GM23338 (cell line): ENCODE data around the gene MEF2A. TPM values are rescaled to one million over a fixed set of nuclear protein-coding genes. Genes with fewer than 3 reads are reported as not detected.

ENCODE experiments used
- ATAC-seq: fragments of 200-7000 bp; cut with Tn5 transposase; 3 replicates; pipeline ENCODE4 v1.9.1; 2020
- DNase-seq: peaks from one replicate; pipeline ENCODE4 v3.0.0-alpha.2; 2015; ENCODE audit warnings: low spot score
- H2AFZ ChIP-seq: fragments of 200-600 bp; sonication (generic); 2 replicates; pipeline ENCODE4 v1.8.0; 2016; ENCODE audit warnings: antibody characterized with exemption, mild to moderate bottlenecking, moderate library complexity
- H3F3A ChIP-seq: fragments of 200-600 bp; sonication (generic); replicated peaks from 2 replicates; pipeline ENCODE4 v1.8.0; 2017; ENCODE audit warnings: antibody characterized with exemption, mixed run types, low read depth
- H3K27ac ChIP-seq: fragments of 200-600 bp; sonication (generic); 2 replicates; pipeline ENCODE4 v1.6.1; 2016; ENCODE audit warnings: low read depth
- H3K27me3 ChIP-seq: fragments of 200-600 bp; sonication (generic); 2 replicates; pipeline ENCODE4 v1.8.0; 2016; ENCODE audit warnings: mild to moderate bottlenecking, mixed run types, moderate library complexity; ENCODE audit not compliant: insufficient read depth
- H3K36me3 ChIP-seq: fragments of 200-600 bp; sonication (generic); 2 replicates; pipeline ENCODE4 v1.8.0; 2016; ENCODE audit warnings: mild to moderate bottlenecking; ENCODE audit not compliant: insufficient read depth
- H3K4me1 ChIP-seq: fragments of 200-600 bp; sonication (generic); 2 replicates; pipeline ENCODE4 v1.8.0; 2016; ENCODE audit warnings: mild to moderate bottlenecking, moderate library complexity; ENCODE audit not compliant: insufficient read depth
- H3K4me2 ChIP-seq: fragments of 200-600 bp; sonication (generic); 2 replicates; pipeline ENCODE4 v1.7.1; 2017; ENCODE audit warnings: mixed run types
- H3K4me3 ChIP-seq: fragments of 200-600 bp; sonication (generic); 2 replicates; pipeline ENCODE4 v1.6.1; 2016; ENCODE audit warnings: mixed run types
- H3K79me2 ChIP-seq: fragments of 200-600 bp; sonication (generic); replicated peaks from 2 replicates; pipeline ENCODE4 v1.8.0; 2017; ENCODE audit warnings: mild to moderate bottlenecking; ENCODE audit not compliant: insufficient read depth
- H3K9me2 ChIP-seq: fragments of 200-600 bp; sonication (generic); 2 replicates; pipeline ENCODE4 v1.8.0; 2017; ENCODE audit not compliant: insufficient read depth
- H4K20me1 ChIP-seq: fragments of 200-600 bp; sonication (generic); replicated peaks from 2 replicates; pipeline ENCODE4 v1.8.0; 2017; ENCODE audit warnings: mild to moderate bottlenecking; ENCODE audit not compliant: insufficient read depth
- H3K27ac Mint-ChIP-seq: 2 replicates; pipeline ENCODE4 v1.8.0; 2020; ENCODE audit warnings: inconsistent platforms, mild to moderate bottlenecking, moderate library complexity, mixed read lengths
- H3K27me3 Mint-ChIP-seq: 3 replicates; pipeline ENCODE4 v1.8.0; 2022; ENCODE audit warnings: low read depth, mild to moderate bottlenecking, moderate library complexity, mixed read lengths, inconsistent platforms; ENCODE audit not compliant: insufficient read depth, poor library complexity
- H3K36me3 Mint-ChIP-seq: 3 replicates; pipeline ENCODE4 v1.8.0; 2021; ENCODE audit warnings: low read depth, mild to moderate bottlenecking, inconsistent platforms, moderate library complexity, mixed read lengths
- H3K4me1 Mint-ChIP-seq: 3 replicates; pipeline ENCODE4 v1.8.0; 2020; ENCODE audit warnings: mild to moderate bottlenecking, inconsistent platforms, mixed read lengths
- H3K4me3 Mint-ChIP-seq: 3 replicates; pipeline ENCODE4 v1.8.0; 2021; ENCODE audit warnings: moderate library complexity, mild to moderate bottlenecking, inconsistent platforms, mixed read lengths
- H3K9me3 Mint-ChIP-seq: 3 replicates; pipeline ENCODE4 v1.8.0; 2020; ENCODE audit warnings: moderate library complexity, mild to moderate bottlenecking, inconsistent platforms, mixed read lengths
- CREB1 ChIP-seq: fragments of 250-450 bp; sonication (Bioruptor Pico); IDR thresholded peaks from 2 replicates; pipeline ENCODE4 v1.5.0; 2020; ENCODE audit warnings: low read depth, mild to moderate bottlenecking, moderate library complexity
- CTCF ChIP-seq, 2 experiments: fragments of 200-600 bp in 1 of 2; sonication (generic) in 1 of 2; conservative IDR thresholded peaks; 2 replicates each; pipeline versions ENCODE4 v1.5.1 to v1.6.1; 2016 to 2017; ENCODE audit warnings: antibody characterized with exemption in 2 of 2, low read depth in 2 of 2, mild to moderate bottlenecking in 2 of 2, moderate library complexity in 1 of 2
- ETS1 ChIP-seq: IDR thresholded peaks from 2 replicates; pipeline ENCODE4 v1.6.1; 2016; ENCODE audit warnings: antibody characterized with exemption
- EZH2 ChIP-seq: fragments of 200-600 bp; sonication (generic); IDR thresholded peaks from one replicate; pipeline ENCODE4 v1.8.0; 2017; ENCODE audit warnings: antibody characterized with exemption, mild to moderate bottlenecking, low read depth; ENCODE audit not compliant: unreplicated experiment
- EZH2phosphoT487 ChIP-seq: fragments of 200-600 bp; sonication (generic); IDR thresholded peaks from one replicate; pipeline ENCODE4 v1.8.1; 2018; ENCODE audit warnings: antibody characterized with exemption; ENCODE audit not compliant: unreplicated experiment
- JUNB ChIP-seq: IDR thresholded peaks from one replicate; pipeline ENCODE4 v1.6.1; 2016; ENCODE audit warnings: antibody characterized with exemption; ENCODE audit not compliant: unreplicated experiment
- NANOG ChIP-seq: IDR thresholded peaks from 2 replicates; pipeline ENCODE4 v1.6.1; 2016; ENCODE audit warnings: antibody characterized with exemption, borderline replicate concordance
- POLR2AphosphoS5 ChIP-seq: IDR thresholded peaks from 2 replicates; pipeline ENCODE4 v1.6.1; 2016; ENCODE audit warnings: antibody characterized with exemption, low read depth
- REST ChIP-seq: IDR thresholded peaks from one replicate; pipeline ENCODE4 v1.6.1; 2018; ENCODE audit warnings: antibody characterized with exemption; ENCODE audit not compliant: unreplicated experiment
- STAT1 ChIP-seq: IDR thresholded peaks from one replicate; pipeline ENCODE4 v1.6.1; 2016; ENCODE audit warnings: antibody characterized with exemption; ENCODE audit not compliant: unreplicated experiment
- ZNF114 ChIP-seq: fragments of 250-450 bp; sonication (Bioruptor Pico); IDR thresholded peaks from 2 replicates; pipeline ENCODE4 v1.5.0; 2020; ENCODE audit warnings: mild to moderate bottlenecking, moderate library complexity
- ZNF462 ChIP-seq: fragments of 250-450 bp; sonication (Bioruptor Pico); IDR thresholded peaks from 2 replicates; pipeline ENCODE4 v1.5.0; 2020; ENCODE audit warnings: mild to moderate bottlenecking, moderate library complexity
- polyA plus RNA-seq: library from polyadenylated mRNA; unstranded; fragments of >200 nt; fragmentation: Nextera tagmentation; extraction: Ambion mirVana; gene quantifications from 2 replicates; pipeline ENCODE4 v1.2.1, GENCODE V29; 2016
- total RNA-seq: library from RNA; depleted of rRNA; stranded (reverse); fragments of >200 nt; shearing (Covaris generic); gene quantifications from 2 replicates; pipeline ENCODE4 v1.2.3, GENCODE V29; 2014

MEF2A gene
- total and polyA plus RNA-seq, 2 experiments from 2014 or later: 20.3 to 42.3 TPM

- H3K27ac Mint-ChIP-seq: no peak overlapping the region
- Histone ChIP-seq H3K4me3 (no peak overlapping the region), H3K4me1 (peaks cover 37% of the 10 kb centered on the region), H4K20me1 (no peaks in the 10 kb centered on the region; the same call in 1 of the 2 replicates), H3K9me2 (no peaks in the 10 kb centered on the region), H3K36me3 (no peaks in the 10 kb centered on the region), H3K27ac (no peak overlapping the region), H3K4me2 (no peak overlapping the region), H3K27me3 (no peaks in the 10 kb centered on the region), H3F3A (no peaks in the 10 kb centered on the region), H2AFZ (no peak overlapping the region), H3K79me2 (peaks cover 98% of the 10 kb centered on the region)
- no peak for ATAC-seq
- no peak for DNase-seq
- H3K4me1 Mint-ChIP-seq: peaks cover 54% of the 10 kb centered on the region
- no peaks in the 10 kb centered on the region for H3K9me3 Mint-ChIP-seq
- H3K27me3 Mint-ChIP-seq: no peaks in the 10 kb centered on the region
- H3K36me3 Mint-ChIP-seq: no peaks in the 10 kb centered on the region
- no peak for TF ChIP-seq REST
- no peak for TF ChIP-seq ETS1
- no peak for TF ChIP-seq ZNF114 (CRISPR knock-in tag)
- TF ChIP-seq CTCF (conservative IDR thresholded peaks at IDR 0.05; ENCODE audit: low read depth in 2 of 2): no peak
- TF ChIP-seq EZH2: no peak
- no peak for TF ChIP-seq CREB1 (CRISPR knock-in tag)
- no peak for TF ChIP-seq STAT1
- no peak for TF ChIP-seq ZNF462 (CRISPR knock-in tag)
- no peak for TF ChIP-seq POLR2AphosphoS5
- TF ChIP-seq JUNB: no peak
- no peak for TF ChIP-seq EZH2phosphoT487
- TF ChIP-seq NANOG: no peak
- no peak overlapping the region for H3K4me3 Mint-ChIP-seq
Measured at GRCh38 chr15:99615460-99615859, 49.7 kb downstream of the MEF2A start.
